Thyroid gland (tissue), 4 donors: ENCODE measurements around the gene RSPRY1. TPM values are rescaled to one million over a fixed set of nuclear protein-coding genes. Genes with fewer than 3 reads are reported as not detected.
"Not testable (repeated sequence)": the region's sequence is repeated elsewhere in the genome, so short reads cannot be mapped to it uniquely, and the experiment has no call there.

Source experiments
- DNase-seq, 2 donors: peaks; one replicate each; pipeline ENCODE4 v3.0.0-alpha.2; 2019
- H3K27ac ChIP-seq, 3 donors: fragments of 200-600 bp; sonication (generic); 1 replicate in 2 of 3; 2 replicates in 1 of 3; pipeline ENCODE4 v1.5.1; 2016 to 2019; ENCODE audit warnings: mild to moderate bottlenecking in 1 of 3, moderate library complexity in 1 of 3
- H3K27me3 ChIP-seq: fragments of 200-600 bp; sonication (generic); one replicate; pipeline ENCODE4 v1.5.1; 2019
- H3K36me3 ChIP-seq, 2 donors: fragments of 200-600 bp; sonication (generic); one replicate each; pipeline ENCODE4 v1.5.1; 2016 to 2019
- H3K4me1 ChIP-seq, 2 donors: fragments of 200-600 bp; sonication (generic); one replicate each; pipeline ENCODE4 v1.5.1; 2017 to 2019
- H3K4me3 ChIP-seq, 3 donors: fragments of 200-600 bp; sonication (generic); replicated peaks in 1 of 3; 1 replicate in 2 of 3; 2 replicates in 1 of 3; pipeline ENCODE4 v1.5.1; 2016; ENCODE audit warnings: mild to moderate bottlenecking in 1 of 3
- H3K9me3 ChIP-seq: fragments of 200-600 bp; sonication (generic); one replicate; pipeline ENCODE4 v1.5.1; 2017
- CTCF ChIP-seq, 6 experiments: fragments of 200-600 bp in 3 of 6; fragments of 450-650 bp in 3 of 6; sonication (generic) in 3 of 6; IDR thresholded peaks; one replicate each; pipeline ENCODE4 v1.5.1; 2016 to 2019; ENCODE audit warnings: antibody characterized with exemption in 6 of 6, mild to moderate bottlenecking in 2 of 6, inconsistent platforms in 1 of 6, moderate library complexity in 1 of 6
- POLR2A ChIP-seq, 2 donors: fragments of 450-650 bp; IDR thresholded peaks; one replicate each; pipeline ENCODE4 v1.6.1; 2017; ENCODE audit warnings: antibody characterized with exemption in 2 of 2, mild to moderate bottlenecking in 2 of 2, moderate library complexity in 1 of 2
- WGBS, 2 donors: methylation state at CpG; one replicate each; pipeline ENCODE4 v1.1.5; 2017; 5-methylcytosine and 5-hydroxymethylcytosine counted together
- intact Hi-C: fragments of 100-400 bp; cut with DNase I; formaldehyde crosslinking; loops from one replicate; pipeline ENCODE4 v1.15.1; 2023
- total RNA-seq, 4 donors: library from RNA; depleted of rRNA; stranded (reverse); fragments of >200 nt; gene quantifications; one replicate each; pipeline ENCODE4 v1.2.3, GENCODE V29; 2016

Gene RSPRY1
- total RNA-seq, 4 donors from 2014 or later = 42.6 to 59.2 (median 53.9) TPM

GRCh38 chr16:57184113-57184512, 2.0 kb upstream of the RSPRY1 start:
- Histone ChIP-seq H3K4me3 (no peak overlapping the region), H3K27ac (no peak overlapping the region), H3K27me3 (no peaks in the 10 kb centered on the region), H3K9me3 (no peaks in the 10 kb centered on the region), H3K36me3 (no peaks in the 10 kb centered on the region), H3K4me1 (peaks cover 26 to 29% of the 10 kb centered on the region in 2 donors)
- WGBS, 2 donors = 95 to 97% methylated on average over 4 of the region's 4 CpGs
- DNase-seq = no peak
- intact Hi-C loops = loop anchor here (10.0 kb wide), 1 partner anchor 61 kb away; the partner anchor contains the start of gene ARL2BP
- TF ChIP-seq POLR2A (IDR thresholded peaks at IDR 0.05) = no peak
- TF ChIP-seq CTCF (IDR thresholded peaks at IDR 0.05) = no peak

GRCh38 chr16:57184887-57185445, 1.2 kb upstream of the RSPRY1 start:
- no peaks in the 10 kb centered on the region for H3K9me3 ChIP-seq
- peak overlapping the region; percentile 85 to 91 (median 88) for H3K27ac ChIP-seq
- H3K27me3 ChIP-seq = no peaks in the 10 kb centered on the region
- no peaks in the 10 kb centered on the region for H3K36me3 ChIP-seq
- peaks cover 20 to 22% of the 10 kb centered on the region in 2 donors for H3K4me1 ChIP-seq
- intact Hi-C loops = loop anchor here (10.0 kb wide), 1 partner anchor 60 kb away; the partner anchor contains the start of gene ARL2BP
- WGBS, 2 donors = 21 to 24% methylated on average over 15 of the region's 15 CpGs
- DNase-seq = no peak
- H3K4me3 ChIP-seq = peak overlapping the region; percentile 73 to 98 (median 90)
- TF ChIP-seq POLR2A (IDR thresholded peaks at IDR 0.05) (no peak), CTCF (IDR thresholded peaks at IDR 0.05) (no peak)

- Histone ChIP-seq H3K4me1 (peaks cover 15 to 22% of the 10 kb centered on the region in 2 donors), H3K36me3 (no peaks in the 10 kb centered on the region), H3K27me3 (no peaks in the 10 kb centered on the region), H3K4me3 (peak overlapping the region; percentile 73 to 98 (median 90)), H3K27ac (peak overlapping the region; percentile 85 to 91 (median 88)), H3K9me3 (no peaks in the 10 kb centered on the region)
- 0 to 1% methylated on average over 25 to 35 of the region's 37 CpGs for WGBS, 2 donors
- peak; percentile 67 to 70 for DNase-seq
- intact Hi-C loops = loop anchor here (10.0 kb wide), 1 partner anchor 59 kb away; the partner anchor contains the start of gene ARL2BP
- TF ChIP-seq CTCF (IDR thresholded peaks at IDR 0.05) = no peak
- no peak for TF ChIP-seq POLR2A (IDR thresholded peaks at IDR 0.05)
These were observed 634 bp upstream of the RSPRY1 start for GRCh38 chr16:57185446-57185944.

GRCh38 chr16:57186872-57187854, 1.0 kb downstream of the RSPRY1 start:
- peak; percentile 28 to 30 for DNase-seq
- Histone ChIP-seq H3K9me3 (no peaks in the 10 kb centered on the region), H3K27ac (peak overlapping the region; percentile 80 to 91 (median 89)), H3K27me3 (no peaks in the 10 kb centered on the region), H3K4me3 (peak overlapping the region; percentile 81 to 98 (median 95)), H3K4me1 (peaks cover 15 to 32% of the 10 kb centered on the region in 2 donors), H3K36me3 (no peaks in the 10 kb centered on the region)
- intact Hi-C loops = loop anchor here (10.0 kb wide), 1 partner anchor 58 kb away; the partner anchor contains the start of gene ARL2BP
- TF ChIP-seq POLR2A (IDR thresholded peaks at IDR 0.05) = no peak
- TF ChIP-seq CTCF (IDR thresholded peaks at IDR 0.05) = no peak
- WGBS, 2 donors = 1% methylated on average over 28 of the region's 28 CpGs

- not testable (repeated sequence) for H3K27me3 ChIP-seq, DNase-seq, H3K9me3 ChIP-seq, H3K36me3 ChIP-seq
- intact Hi-C loops = loop anchor here (10.0 kb wide), 1 partner anchor 57 kb away; the partner anchor contains the start of gene ARL2BP
- peaks cover 19 to 40% of the 10 kb centered on the region in 2 donors for H3K4me1 ChIP-seq
- peak overlapping the region in 2 of 3 donors; percentile 80 to 91 for H3K27ac ChIP-seq
- 76 to 80% methylated on average over 18 of the region's 18 CpGs for WGBS, 2 donors
- H3K4me3 ChIP-seq = peak overlapping the region in 1 of 3 donors; percentile 81
These were observed 2.0 kb downstream of the RSPRY1 start for GRCh38 chr16:57187902-57188710.
